Endothelial cell of umbilical vein (primary cell): ENCODE data around the gene TMEM207. TPM values are rescaled to one million over a fixed set of nuclear protein-coding genes. Genes with fewer than 3 reads are reported as not detected.

Source experiments
- BruUV-seq: library from RNA; stranded (reverse); fragments of 400-500 nt; replicated peaks from 2 replicates; lab custom pipeline; 2021; lab: Mats Ljungman, UMichigan
- CTCF ChIA-PET: fragments of 300-600, 350-600 bp; sonication (Branson Sonifier 250); formaldehyde crosslinking; loops from one replicate; lab custom pipeline; 2021; ENCODE audit warnings: antibody characterized with exemption, inconsistent platforms; lab: Charles Lee
- POLR2A ChIA-PET: fragments of 300-600, 350-600 bp; sonication (Branson Sonifier 250); formaldehyde crosslinking; loops from one replicate; lab custom pipeline; 2021; ENCODE audit warnings: antibody characterized with exemption, inconsistent platforms; lab: Charles Lee
- DNase-seq: peaks from one replicate; pipeline ENCODE4 v3.0.0-alpha.2; 2011; ENCODE audit warnings: low read depth, low spot score
- FAIRE-seq: peaks from 2 replicates; lab custom pipeline; 2011; peaks lifted over from hg19 to GRCh38; lab: Jason Lieb, UNC
- H2AFZ ChIP-seq: 2 replicates; pipeline ENCODE4 v1.6.0; 2012; ENCODE audit warnings: low read depth, low read length, control low read depth, inconsistent platforms
- H3K27ac ChIP-seq: 2 replicates; pipeline ENCODE4 v1.5.1; 2011; ENCODE audit warnings: low read depth, mild to moderate bottlenecking, control low read depth, low read length, moderate library complexity; ENCODE audit not compliant: insufficient read depth
- H3K27me3 ChIP-seq, 2 experiments: 2 replicates each; pipeline versions ENCODE4 v1.6.0 to v1.6.1; 2011; ENCODE audit warnings: low read length in 2 of 2, mixed read lengths in 1 of 2; ENCODE audit not compliant: control insufficient read depth in 2 of 2, insufficient read depth in 2 of 2
- H3K36me3 ChIP-seq, 2 experiments: 2 replicates in 1 of 2; 3 replicates in 1 of 2; pipeline ENCODE4 v1.5.1; 2011; ENCODE audit warnings: low read length in 2 of 2, mild to moderate bottlenecking in 1 of 2, moderate library complexity in 1 of 2; ENCODE audit not compliant: control insufficient read depth in 2 of 2, insufficient read depth in 2 of 2; ENCODE audit errors: extremely low read depth in 1 of 2
- H3K4me1 ChIP-seq: 3 replicates; pipeline ENCODE4 v1.5.1; 2011; ENCODE audit warnings: mild to moderate bottlenecking, low read length; ENCODE audit not compliant: control insufficient read depth, insufficient read depth; ENCODE audit errors: extremely low read depth
- H3K4me2 ChIP-seq: 2 replicates; pipeline ENCODE4 v1.6.1; 2011; ENCODE audit warnings: low read length, control low read depth, mixed read lengths; ENCODE audit not compliant: insufficient read depth
- H3K4me3 ChIP-seq, 3 experiments: fragments of 200-600 bp in 1 of 3; sonication (generic), shearing (Covaris generic) in 1 of 3; replicated peaks in 1 of 3; 2 replicates each; pipeline ENCODE4 v1.5.1; 2011 to 2016; ENCODE audit warnings: control low read depth in 3 of 3, low read length in 3 of 3, mild to moderate bottlenecking in 2 of 3, inconsistent platforms in 1 of 3, low read depth in 1 of 3, moderate library complexity in 1 of 3; ENCODE audit not compliant: insufficient read depth in 1 of 3
- H3K79me2 ChIP-seq: 2 replicates; pipeline ENCODE4 v1.6.0; 2012; ENCODE audit warnings: low read length, inconsistent platforms; ENCODE audit not compliant: control insufficient read depth, insufficient read depth
- H3K9ac ChIP-seq: replicated peaks from 2 replicates; pipeline ENCODE3; 2011; ENCODE audit warnings: low read length, control low read depth; ENCODE audit not compliant: insufficient read depth; ENCODE audit errors: extremely low read depth
- H3K9me1 ChIP-seq: replicated peaks from 3 replicates; pipeline ENCODE4 v1.6.0; 2011; ENCODE audit warnings: mild to moderate bottlenecking, low read length; ENCODE audit not compliant: control insufficient read depth, insufficient read depth; ENCODE audit errors: extremely low read depth
- H3K9me3 ChIP-seq: replicated peaks from 2 replicates; pipeline ENCODE4 v1.5.1; 2012; ENCODE audit warnings: low read length, inconsistent platforms; ENCODE audit not compliant: control insufficient read depth, insufficient read depth
- H4K20me1 ChIP-seq: replicated peaks from 2 replicates; pipeline ENCODE3; 2011; ENCODE audit warnings: mild to moderate bottlenecking, low read length; ENCODE audit not compliant: control insufficient read depth, insufficient read depth; ENCODE audit errors: extremely low read depth
- CTCF ChIP-seq, 2 donors: IDR thresholded peaks; 1 replicate in 1 of 2; 2 replicates in 1 of 2; pipeline ENCODE4 v1.5.1; 2011; ENCODE audit warnings: low read length in 2 of 2, mild to moderate bottlenecking in 2 of 2, moderate library complexity in 2 of 2, control low read depth in 1 of 2, inconsistent platforms in 1 of 2, low read depth in 1 of 2; ENCODE audit not compliant: insufficient read depth in 1 of 2; ENCODE audit errors: extremely low read depth in 1 of 2
- EZH2 ChIP-seq: IDR thresholded peaks from 2 replicates; pipeline ENCODE4 v1.6.1; 2012; ENCODE audit warnings: borderline replicate concordance, low read depth, mild to moderate bottlenecking, moderate library complexity, low read length, inconsistent platforms; ENCODE audit not compliant: severe bottlenecking
- MYC ChIP-seq: IDR thresholded peaks from one replicate; pipeline ENCODE4 v1.6.1; 2011; ENCODE audit warnings: mild to moderate bottlenecking, low read depth, low read length
- POLR2AphosphoS5 ChIP-seq: IDR thresholded peaks from 2 replicates; pipeline ENCODE4 v1.6.1; 2012; ENCODE audit warnings: low read depth, mild to moderate bottlenecking, control low read depth, low read length, moderate library complexity; ENCODE audit not compliant: insufficient read depth
- dilution Hi-C: fragments of 300-500 bp; cut with MboI; formaldehyde crosslinking; loops from one replicate; pipeline ENCODE4 v1.15.0; 2019; ENCODE audit warnings: low sequenced_read_pairs; ENCODE audit not compliant: extremely low pct_ligation_motif_present
- intact Hi-C: fragments of 100-400 bp; cut with micrococcal nuclease; formaldehyde crosslinking; loops from one replicate; pipeline ENCODE4 v1.10.0; 2022
- polyA plus RNA-seq, 4 experiments: library from polyadenylated mRNA; depleted of rRNA in 3 of 4; stranded (reverse) in 3 of 4; unstranded in 1 of 4; fragments of >200 nt; gene quantifications; 2 replicates each; pipeline versions ENCODE4 v1.2.1 to v1.2.3, GENCODE V29; 2011 to 2012; ENCODE audit warnings: missing spikeins in 1 of 4
- total RNA-seq: library from RNA; stranded (reverse); gene quantifications from 2 replicates; pipeline ENCODE4 v1.2.3, GENCODE V29; 2021

The TMEM207 gene
- total and polyA plus RNA-seq, 2 donors (not counting 3 experiments of a cell fraction or from before 2014, with no cell fraction given): not detected

DNA sequence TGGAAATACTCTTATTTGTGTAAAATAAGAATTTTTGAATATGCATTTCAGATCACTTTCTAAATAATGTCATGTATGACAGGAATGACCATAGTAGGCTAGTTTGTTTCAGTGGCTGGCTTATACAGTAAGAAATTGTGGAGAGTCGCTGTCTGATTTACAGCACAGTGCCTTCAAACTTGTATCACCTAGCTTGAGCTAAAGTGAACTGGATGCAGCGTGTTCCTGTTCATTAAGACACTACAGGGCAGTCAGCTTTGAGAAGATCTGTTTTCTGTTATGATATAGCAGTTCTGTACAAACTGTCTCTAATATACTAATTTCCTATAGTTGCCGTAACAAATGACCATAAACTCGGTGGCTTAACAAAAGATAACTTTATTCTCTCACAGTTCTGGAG is 51.8 kb downstream of the TMEM207 start:
- H3K27me3 ChIP-seq: no peaks in the 10 kb centered on the region
- POLR2A ChIA-PET: no interaction called here
- H2AFZ ChIP-seq: no peak overlapping the region
- CTCF ChIA-PET: interaction anchor here (0.6 to 1.0 kb wide), 2 partner anchors 14 to 436 kb away, joined by 3 to 4 read pairs; no protein-coding TSS in a partner anchor
- no peaks in the 10 kb centered on the region for H3K79me2 ChIP-seq
- FAIRE-seq (no peak), DNase-seq (no peak)
- no peaks in the 10 kb centered on the region for H3K9me1 ChIP-seq
- no peak overlapping the region for H3K4me3 ChIP-seq
- no peaks in the 10 kb centered on the region for H3K9me3 ChIP-seq
- dilution Hi-C loops (no loop called here), intact Hi-C loops (no loop called here)
- no peaks in the 10 kb centered on the region for H4K20me1 ChIP-seq
- no peak overlapping the region for H3K4me2 ChIP-seq
- no TSS peak for BruUV-seq
- H3K9ac ChIP-seq: no peak overlapping the region
- peaks cover 13% of the 10 kb centered on the region for H3K4me1 ChIP-seq
- H3K27ac ChIP-seq: no peak overlapping the region
- no peak for TF ChIP-seq CTCF (IDR thresholded peaks at IDR 0.05; ENCODE audit: extremely low read depth in 1 of 2, insufficient read depth in 1 of 2, low read depth in 1 of 2, low read length in 2 of 2)
- no peak for TF ChIP-seq POLR2AphosphoS5
- no peaks in the 10 kb centered on the region for H3K36me3 ChIP-seq

DNA sequence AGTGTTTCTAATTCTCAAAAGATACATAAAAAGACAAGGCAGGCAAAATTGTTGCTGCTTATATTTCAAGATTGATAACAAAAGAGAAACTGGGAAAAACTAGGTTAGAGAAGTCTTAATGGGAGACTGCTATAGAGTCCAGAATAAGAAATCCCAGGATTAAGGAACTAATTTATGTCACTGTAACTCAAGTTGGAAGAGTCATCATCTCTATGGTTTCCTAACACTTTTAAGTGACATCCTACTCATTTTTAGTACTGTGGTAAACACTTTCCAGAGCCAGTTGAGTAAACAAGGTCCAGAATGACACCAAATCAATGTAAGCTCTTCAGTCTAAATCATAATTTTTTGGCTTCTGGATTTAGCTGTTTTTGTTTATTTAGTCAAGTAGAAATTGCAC is 53.7 kb downstream of the TMEM207 start:
- Histone ChIP-seq H3K27ac (no peak overlapping the region), H3K9me1 (no peaks in the 10 kb centered on the region), H2AFZ (no peak overlapping the region), H4K20me1 (no peaks in the 10 kb centered on the region), H3K4me3 (no peak overlapping the region), H3K27me3 (no peaks in the 10 kb centered on the region), H3K9me3 (no peaks in the 10 kb centered on the region), H3K79me2 (no peaks in the 10 kb centered on the region), H3K4me2 (no peak overlapping the region), H3K9ac (no peak overlapping the region), H3K4me1 (no peaks in the 10 kb centered on the region), H3K36me3 (no peaks in the 10 kb centered on the region)
- dilution Hi-C loops: no loop called here
- FAIRE-seq (no peak), DNase-seq (no peak)
- POLR2A ChIA-PET: no interaction called here
- no TSS peak for BruUV-seq
- intact Hi-C loops: no loop called here
- TF ChIP-seq EZH2: no peak
- no peak for TF ChIP-seq CTCF (IDR thresholded peaks at IDR 0.05; ENCODE audit: extremely low read depth in 1 of 2, insufficient read depth in 1 of 2, low read depth in 1 of 2, low read length in 2 of 2)
- no peak for TF ChIP-seq MYC
- CTCF ChIA-PET: interaction anchor here (1.0 to 1.6 kb wide), 2 partner anchors 9 kb away, joined by 3 to 6 read pairs; no protein-coding TSS in a partner anchor
